Measurements from ENCODE around the gene ALKBH5.
A peak's percentile ranks its signal among the peaks of the same experiment; 100 is the strongest.

Gene ALKBH5

GRCh38 chr17:18158022-18158600 lies 25.5 kb upstream of the ALKBH5 start:
- no peak for DNase-seq (ENCODE audit: low spot score)

DNA sequence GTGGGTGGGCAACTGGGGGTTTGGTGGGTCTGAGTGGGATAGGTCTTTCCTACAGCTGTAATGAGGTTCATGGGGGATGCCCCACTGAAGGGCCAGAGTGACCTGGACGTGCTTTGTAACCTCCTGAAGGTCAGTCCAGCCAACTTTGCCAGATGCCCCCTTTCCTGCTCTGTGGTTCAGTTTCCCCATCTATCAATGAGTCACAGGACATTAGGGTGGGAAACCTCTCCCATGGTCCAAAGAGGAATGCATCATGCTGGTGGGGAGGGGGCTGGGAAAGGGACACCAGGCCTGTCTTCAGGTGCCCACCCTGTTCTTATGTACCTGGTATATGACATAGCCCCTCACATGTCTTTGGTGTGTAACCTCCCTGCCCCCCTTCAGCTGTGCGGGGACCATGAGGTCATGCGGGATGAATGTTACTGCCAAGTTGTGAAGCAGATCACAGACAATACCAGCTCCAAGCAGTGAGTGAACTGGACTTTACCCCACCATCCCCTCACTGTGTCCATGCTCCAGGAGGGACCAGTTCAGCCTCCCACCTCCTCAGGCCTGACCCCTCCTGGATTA lies 24.0 kb upstream of the ALKBH5 start:
- DNase-seq (ENCODE audit: low spot score) = no peak

DNA sequence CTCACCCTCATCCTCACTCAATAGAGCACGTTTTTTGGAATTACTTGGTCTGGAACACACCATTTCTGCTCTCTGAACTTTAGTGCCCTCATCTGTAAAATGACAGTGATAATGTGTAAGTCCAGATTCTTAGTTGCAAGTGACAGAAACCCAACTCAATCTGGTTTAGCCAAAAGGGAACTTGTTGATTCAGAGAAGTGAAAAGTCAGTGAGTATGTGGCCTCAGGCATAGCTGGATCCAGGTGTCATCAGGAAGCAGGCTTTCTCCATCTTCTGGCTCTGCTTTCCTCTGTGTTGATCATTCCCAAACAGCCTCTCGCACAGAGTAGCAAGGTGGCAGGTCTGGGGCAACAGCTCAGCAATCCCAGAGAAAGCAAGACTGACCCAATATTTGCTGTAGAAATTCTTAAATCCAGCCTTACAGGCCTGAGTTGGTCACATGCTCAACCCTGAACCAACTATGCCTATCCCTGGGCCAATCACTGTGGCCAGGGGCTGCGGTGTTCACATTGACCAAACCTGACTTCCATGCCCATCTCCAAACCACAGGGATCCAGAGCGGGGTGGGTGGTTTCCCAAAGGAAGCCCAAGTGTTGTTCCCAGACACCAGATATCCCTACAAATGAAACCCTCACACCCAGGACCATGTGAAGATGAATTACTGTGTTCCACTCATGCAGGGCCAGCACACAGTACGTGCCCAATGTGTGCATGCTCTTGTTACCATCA lies 23.3 kb upstream of the ALKBH5 start:
- DNase-seq (ENCODE audit: low spot score) = no peak

DNA sequence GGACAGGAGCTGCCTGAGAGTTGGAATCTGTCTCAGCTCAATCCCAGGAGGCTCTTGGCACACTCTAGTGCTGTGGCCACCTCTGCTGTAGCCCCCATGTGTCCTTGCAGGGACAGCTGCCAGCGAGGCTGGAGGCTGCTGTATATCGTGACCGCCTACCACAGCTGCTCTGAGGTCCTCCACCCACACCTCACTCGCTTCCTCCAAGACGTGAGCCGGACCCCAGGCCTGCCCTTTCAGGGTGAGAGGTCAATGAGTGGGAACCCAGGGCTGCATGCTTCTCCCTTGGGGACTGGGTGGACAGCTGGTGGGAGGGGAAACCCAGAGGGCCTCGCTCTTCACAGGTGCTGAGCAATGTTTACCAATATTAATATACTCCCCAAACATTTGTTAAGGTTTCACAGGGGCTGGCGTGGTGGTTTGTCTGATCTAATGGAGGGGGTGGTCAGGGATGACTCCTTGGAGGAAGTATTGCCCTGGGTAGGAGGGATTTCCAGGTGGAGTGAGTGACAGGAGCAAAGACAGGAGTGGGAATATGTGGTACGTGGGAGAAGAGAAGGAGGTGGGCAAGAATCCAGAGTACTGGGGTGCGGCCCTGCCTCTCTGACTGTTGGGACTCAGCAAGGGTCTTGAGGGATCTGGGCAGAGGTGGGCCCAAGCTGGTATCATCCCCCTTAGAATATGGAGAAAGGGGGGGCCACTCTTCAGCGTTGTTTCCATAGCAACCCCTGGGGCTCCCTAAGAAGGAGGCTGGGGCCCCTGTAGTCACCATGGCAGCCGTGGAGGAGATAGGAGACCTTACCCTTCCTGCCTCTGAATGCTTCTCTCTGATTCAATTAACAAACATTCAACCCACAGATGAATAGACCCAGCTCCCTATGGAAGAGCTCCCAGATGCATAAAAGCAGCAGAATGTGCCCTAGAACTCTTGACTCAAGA lies 22.2 kb upstream of the ALKBH5 start:
- no peak for DNase-seq (ENCODE audit: low spot score)

DNA sequence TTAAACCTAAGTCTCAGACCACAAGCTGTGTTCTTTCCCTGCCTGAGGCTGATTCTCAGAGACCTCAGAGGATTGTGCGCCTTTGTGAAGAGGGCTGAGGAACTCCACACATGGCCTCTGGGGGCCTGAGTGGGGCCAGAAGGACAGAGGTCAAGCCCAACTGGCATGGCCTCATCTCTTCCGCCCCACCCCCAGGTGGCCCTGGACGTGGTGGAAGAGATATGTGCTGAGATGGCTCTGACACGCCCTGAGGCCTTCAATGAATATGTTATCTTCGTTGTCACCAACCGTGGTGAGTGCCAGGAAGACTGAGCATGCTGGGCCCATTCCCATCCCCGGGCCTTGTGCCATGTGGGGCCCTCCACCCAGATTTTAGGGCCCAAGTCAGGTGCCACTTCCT lies 20.1 kb upstream of the ALKBH5 start:
- no peak for DNase-seq (ENCODE audit: low spot score)

DNA sequence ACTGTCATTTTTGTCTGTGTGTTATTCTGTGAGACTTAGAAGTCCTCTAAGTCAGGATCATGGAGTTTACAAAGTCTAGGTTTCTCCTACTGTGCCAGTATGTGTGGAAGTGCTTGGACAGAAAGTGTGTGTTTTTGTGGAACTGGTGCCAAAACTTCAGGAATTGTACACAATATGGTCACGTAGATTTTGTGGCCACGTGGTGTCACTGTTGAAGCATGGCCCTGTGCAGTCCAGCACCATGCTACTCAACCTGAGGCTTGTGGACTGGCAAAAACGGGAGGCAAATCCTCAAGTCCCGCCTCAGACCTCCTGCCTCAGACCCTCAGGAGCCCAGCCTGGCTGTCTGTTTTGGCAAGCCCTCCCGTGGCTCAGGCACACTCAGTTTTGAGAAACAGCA lies 16.7 kb upstream of the ALKBH5 start:
- DNase-seq (ENCODE audit: low spot score) = no peak

DNA sequence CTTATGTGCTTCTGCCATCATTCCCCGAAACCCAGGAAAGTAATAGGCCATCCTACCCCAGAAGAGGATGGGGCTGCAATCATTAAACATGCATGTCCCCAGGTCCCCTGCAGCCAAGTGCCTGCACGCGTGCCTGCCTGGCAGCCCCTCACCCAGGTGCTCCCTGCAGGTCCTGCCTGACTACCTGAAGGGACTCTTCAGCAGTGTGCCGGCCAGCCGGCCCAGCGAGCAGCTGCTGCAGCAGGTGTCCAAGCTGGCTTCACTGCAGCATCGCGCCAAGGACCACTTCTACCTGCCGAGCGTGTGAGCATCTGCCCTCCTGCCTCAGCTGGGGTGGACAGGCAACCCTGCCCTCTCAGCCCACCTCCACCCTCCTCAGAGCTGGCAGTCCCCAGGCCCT lies 16.2 kb upstream of the ALKBH5 start:
- DNase-seq (ENCODE audit: low spot score) = no peak

- no peak for DNase-seq (ENCODE audit: low spot score)
Measured at GRCh38 chr17:18172531-18173278, 10.9 kb upstream of the ALKBH5 start.

DNA sequence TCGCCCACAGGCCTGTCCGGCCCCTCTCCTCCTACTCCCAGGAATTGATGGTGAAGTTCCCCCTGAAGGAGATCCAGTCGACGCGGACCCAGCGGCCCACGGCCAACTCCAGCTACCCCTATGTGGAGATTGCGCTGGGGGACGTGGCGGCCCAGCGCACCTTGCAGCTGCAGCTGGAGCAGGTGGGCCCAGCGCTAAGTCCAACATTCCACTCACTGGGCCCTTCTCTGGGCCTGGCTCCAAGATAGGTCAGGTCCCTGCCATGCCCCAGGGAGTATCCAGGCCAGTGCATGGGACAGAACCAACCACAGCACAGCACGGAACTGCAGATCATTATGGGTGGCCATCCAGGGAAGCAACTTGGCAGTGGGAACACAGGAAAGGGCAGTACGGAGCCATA lies 9.9 kb upstream of the ALKBH5 start:
- no peak for DNase-seq (ENCODE audit: low spot score)

GRCh38 chr17:18176176-18176575 lies 7.5 kb upstream of the ALKBH5 start:
- DNase-seq (ENCODE audit: low spot score) = no peak

DNA sequence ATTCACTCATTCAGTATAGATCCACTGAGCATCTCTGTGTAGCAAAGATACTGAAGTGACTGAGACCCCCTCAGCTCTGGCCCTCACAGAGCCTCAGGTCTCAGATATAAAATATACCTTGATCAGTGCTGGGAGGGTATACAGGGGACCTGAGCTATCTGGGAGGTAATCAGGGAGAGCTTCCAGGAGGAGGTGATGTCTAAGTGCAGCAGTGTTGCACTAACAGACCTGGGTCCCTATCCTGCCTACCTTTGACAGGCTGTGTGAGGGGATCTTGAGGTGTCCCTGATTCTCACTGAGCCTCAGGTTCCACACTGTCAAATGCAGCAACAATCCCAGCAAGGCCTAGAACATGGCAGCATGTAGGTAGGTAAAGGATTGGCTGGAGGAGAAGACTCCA lies 6.5 kb upstream of the ALKBH5 start:
- no peak for DNase-seq (ENCODE audit: low spot score)

DNA sequence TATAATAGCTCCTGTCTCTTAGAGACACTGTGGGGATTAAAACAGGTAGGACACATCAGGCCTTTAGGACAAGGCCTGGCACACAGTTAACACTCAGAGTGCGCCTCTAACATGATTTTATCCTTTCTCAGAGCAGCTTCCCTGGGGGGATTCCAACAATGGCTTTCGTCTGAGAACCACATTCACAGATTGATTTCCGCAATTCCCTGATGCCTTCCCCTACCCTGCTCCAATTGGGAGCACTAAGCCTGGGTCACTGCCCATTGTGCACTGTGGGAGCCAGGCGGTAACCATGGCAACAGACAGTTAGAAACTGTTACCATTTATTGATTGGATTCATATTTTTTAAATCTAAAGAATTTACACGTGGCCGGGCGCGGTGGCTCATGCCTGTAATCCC lies 5.9 kb upstream of the ALKBH5 start:
- no peak for DNase-seq (ENCODE audit: low spot score)

GRCh38 chr17:18179196-18179595 lies 4.4 kb upstream of the ALKBH5 start:
- no peak for DNase-seq (ENCODE audit: low spot score)

DNA sequence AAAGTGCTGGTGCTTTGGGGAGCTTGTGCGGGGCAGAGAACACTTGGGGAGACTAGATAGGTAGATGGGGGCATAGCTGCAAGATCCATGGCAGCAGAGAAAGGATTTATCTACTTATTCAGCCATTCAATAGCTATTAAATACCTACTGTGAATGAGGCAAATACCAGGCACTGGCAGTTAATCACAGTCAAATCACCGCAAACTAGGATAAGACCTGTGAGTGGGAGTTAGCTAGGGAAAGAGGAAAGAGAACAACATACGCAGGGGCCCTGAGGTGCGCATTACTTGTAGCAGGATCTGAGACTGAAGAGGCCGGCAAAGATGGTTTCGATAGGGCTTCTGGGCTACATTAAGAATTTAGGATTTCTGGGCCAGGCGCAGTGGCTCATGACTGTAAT lies 3.8 kb upstream of the ALKBH5 start:
- DNase-seq (ENCODE audit: low spot score) = no peak

DNA sequence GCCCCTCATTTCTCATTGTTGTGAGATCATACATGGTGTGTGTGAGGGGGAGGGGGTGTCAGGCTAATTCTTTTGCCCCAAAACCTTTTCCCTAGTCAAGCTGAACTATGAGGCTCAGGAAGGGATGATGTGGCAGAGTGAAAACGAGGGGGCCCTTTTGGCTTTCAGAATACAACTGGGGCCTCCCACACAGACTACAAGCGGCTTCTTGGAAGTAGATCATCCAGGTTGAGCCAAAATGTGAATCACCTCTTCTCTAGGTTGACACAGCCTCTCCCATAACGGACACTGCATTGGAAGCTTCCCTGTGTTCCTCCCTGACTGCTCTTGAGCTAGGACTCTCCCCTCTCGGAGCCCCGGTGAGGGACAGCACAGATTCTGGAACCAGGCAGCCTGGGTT lies 2.3 kb upstream of the ALKBH5 start:
- no peak for DNase-seq (ENCODE audit: low spot score)

- DNase-seq (ENCODE audit: low spot score) = no peak
Measured at GRCh38 chr17:18182110-18182977, 1.3 kb upstream of the ALKBH5 start.

DNA sequence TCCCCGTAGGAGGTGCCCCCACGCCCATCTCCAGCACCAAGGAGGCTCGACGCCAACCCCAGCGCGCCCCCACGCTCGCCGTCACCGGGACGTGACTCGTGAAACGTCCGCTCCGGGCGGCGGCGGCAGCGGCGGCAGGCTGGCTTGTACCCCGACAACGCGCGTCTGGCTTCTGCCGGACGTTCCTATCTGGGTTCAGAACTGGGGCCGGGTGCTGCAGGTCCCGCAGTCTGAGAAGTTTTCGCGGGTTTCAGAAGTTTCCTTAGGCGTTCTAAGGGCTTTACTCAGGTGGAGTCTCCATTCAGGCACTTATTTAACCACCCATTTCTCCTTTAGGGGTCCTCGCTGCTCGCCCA lies 672 bp upstream of the ALKBH5 start:
- DNase-seq (ENCODE audit: low spot score) = peak; percentile 68

GRCh38 chr17:18184143-18185031 lies 759 bp downstream of the ALKBH5 start:
- no peak for DNase-seq (ENCODE audit: low spot score)

DNA sequence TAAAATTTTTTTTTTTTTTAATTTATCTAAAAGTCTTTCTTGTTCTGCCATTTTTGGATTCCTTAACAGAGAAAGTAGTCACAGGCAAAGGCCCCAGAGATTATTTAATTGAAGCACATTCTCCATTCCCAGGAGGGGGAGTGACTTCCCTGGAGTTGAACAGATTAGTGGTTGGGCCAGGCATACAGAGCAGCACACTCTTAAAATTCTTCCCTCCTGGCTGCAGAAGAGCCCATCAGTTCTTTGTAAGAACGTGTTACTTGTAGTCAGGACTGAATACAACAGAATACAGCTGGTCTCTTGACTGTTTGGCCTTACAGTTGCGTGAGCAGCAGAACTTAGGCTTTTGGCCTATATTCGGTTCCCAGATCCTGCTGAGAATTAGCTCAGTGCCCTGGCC lies 1.8 kb downstream of the ALKBH5 start:
- DNase-seq (ENCODE audit: low spot score) = no peak
